Measurements from ENCODE around the gene LIN7A.

DNA sequence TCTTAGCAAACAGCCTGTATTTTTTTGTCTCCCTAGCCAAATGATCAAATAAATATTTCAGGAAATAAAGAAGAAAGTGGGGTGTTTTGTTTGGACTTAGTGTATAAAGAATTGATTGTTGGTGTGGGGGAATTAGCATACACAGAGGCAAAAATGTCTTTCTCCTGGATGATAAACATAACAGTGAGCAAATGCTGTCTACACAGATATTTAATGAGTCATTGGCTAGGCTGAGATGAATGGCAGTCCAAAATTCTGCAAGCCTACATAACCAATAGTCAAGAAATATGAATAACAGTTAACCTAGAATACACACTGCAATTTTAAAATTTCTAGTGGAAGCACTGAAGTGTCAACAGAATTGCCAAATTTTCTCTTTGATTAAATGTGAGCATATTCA, 185.3 kb downstream of the LIN7A start:
- no peak for TF ChIP-seq CTCF (IDR thresholded peaks at IDR 0.05; ENCODE audit: low read depth, low read length)
- TF ChIP-seq EZH2phosphoT487 (IDR thresholded peaks at IDR 0.05; ENCODE audit: low read depth) = no peak

Measured in OCI-LY3 (cell line).